Measurements from ENCODE around the gene GALNT4. TPM values are rescaled to one million over a fixed set of nuclear protein-coding genes. Genes with fewer than 3 reads are reported as not detected.

GALNT4 gene
- total RNA-seq, 1 donor from 2014 or later: 2.6 TPM

DNA sequence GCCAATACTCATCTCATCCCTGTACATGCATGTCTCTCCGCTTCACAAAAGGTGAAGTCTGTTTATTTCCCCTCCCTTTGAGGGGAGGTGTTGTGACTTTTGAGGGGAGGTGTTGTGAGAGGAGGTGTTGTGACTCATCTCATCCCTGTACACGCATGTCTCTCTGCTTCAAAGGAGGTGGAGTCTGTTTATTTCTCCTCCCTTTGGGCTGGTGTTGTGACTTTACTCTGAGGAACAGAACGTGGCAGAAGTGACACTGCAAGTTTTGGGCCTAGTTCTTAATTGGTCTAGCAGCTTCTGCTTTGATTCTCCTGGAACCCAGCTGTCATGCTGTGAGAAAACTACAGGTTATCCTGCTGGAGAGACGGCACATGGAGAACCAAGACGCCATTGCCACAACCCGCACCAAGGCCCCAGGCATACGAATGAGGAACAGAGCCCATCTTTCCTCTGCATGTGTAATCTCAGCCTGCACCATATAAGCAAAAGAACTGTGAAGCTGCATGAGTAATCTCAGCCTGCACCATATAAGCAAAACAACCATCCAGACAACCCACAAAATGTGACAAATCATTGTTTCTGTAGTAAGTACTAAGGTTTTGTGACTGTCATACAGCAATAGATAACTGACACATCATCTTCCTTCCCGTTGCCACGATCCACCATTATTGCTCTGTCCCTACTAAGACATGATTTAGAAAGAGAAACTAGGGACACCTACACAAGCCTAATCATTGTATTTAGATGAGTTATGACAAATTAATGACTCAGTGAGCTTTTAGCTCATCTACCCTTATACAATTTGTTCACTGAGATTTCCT lies 30.0 kb downstream of the GALNT4 start:
- DNase-seq (ENCODE audit: low read depth): no peak

GRCh38 chr12:89493670-89494302 lies 30.8 kb downstream of the GALNT4 start:
- no peak for DNase-seq (ENCODE audit: low read depth)

- DNase-seq (ENCODE audit: low read depth): no peak
These were observed 31.7 kb downstream of the GALNT4 start for GRCh38 chr12:89492883-89493282.

GRCh38 chr12:89490922-89491321 lies 33.7 kb downstream of the GALNT4 start:
- DNase-seq (ENCODE audit: low read depth): no peak

- no peak for DNase-seq (ENCODE audit: low read depth)
These were observed 38.3 kb downstream of the GALNT4 start for GRCh38 chr12:89486264-89486663.

DNA sequence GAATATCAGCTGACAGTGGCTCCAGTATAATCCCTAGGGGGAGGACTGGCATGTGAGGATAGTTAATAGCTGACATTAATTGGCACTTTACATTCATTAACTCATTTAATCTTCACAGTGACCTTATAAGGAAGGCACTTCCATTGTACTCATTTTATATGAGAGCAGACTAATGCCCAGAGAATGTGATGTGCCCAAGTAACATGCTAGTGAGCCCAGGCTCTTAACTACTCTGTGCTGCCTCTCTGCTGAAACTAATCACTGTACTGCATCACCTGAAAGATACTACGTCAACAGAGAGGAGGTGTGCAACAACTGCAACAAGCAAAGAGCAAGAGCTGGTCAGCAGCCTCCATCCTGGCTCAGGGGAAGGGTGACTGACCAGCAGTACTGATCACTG lies 40.1 kb downstream of the GALNT4 start:
- no peak for DNase-seq (ENCODE audit: low read depth)

GRCh38 chr12:89481213-89481914 lies 43.2 kb downstream of the GALNT4 start:
- DNase-seq (ENCODE audit: low read depth): no peak

GRCh38 chr12:89479982-89480381 lies 44.6 kb downstream of the GALNT4 start:
- no peak for DNase-seq (ENCODE audit: low read depth)

GRCh38 chr12:89477633-89478279 lies 46.8 kb downstream of the GALNT4 start:
- DNase-seq (ENCODE audit: low read depth): no peak

DNA sequence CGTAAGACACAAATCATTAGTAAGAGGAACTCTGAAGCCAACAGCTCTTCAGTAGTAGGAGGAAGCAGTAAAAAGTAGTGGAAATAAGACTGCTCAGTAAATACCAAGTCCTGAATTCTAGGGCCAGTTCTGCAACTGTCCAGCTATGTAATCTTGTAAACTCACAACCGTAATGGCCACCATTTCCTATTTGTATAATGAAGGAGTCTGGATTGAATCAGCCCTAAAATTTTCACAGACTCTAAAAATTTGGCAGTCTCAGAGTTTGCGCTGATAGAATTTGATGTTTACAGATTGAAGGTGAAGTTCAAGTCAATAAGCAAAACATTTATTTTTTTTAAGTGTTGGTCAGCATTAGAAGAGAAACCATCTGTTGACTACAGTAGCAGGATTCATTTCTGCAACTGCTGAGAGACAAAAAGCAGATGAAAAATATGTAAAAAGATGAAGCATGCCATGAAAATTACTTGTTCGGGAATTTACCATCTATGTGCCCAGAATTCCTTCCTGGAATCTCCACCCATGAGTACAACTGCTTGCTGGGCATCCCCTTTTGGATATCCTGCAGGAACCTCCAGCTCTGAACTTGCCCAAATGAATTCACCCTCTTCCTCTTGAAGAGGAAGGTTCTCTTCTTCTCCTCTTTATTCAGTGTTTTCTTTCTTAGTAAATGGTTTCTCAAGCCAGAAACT lies 47.5 kb downstream of the GALNT4 start:
- no peak for DNase-seq (ENCODE audit: low read depth)

- DNase-seq (ENCODE audit: low read depth): no peak
These were observed 48.4 kb downstream of the GALNT4 start for GRCh38 chr12:89476232-89476631.

DNA sequence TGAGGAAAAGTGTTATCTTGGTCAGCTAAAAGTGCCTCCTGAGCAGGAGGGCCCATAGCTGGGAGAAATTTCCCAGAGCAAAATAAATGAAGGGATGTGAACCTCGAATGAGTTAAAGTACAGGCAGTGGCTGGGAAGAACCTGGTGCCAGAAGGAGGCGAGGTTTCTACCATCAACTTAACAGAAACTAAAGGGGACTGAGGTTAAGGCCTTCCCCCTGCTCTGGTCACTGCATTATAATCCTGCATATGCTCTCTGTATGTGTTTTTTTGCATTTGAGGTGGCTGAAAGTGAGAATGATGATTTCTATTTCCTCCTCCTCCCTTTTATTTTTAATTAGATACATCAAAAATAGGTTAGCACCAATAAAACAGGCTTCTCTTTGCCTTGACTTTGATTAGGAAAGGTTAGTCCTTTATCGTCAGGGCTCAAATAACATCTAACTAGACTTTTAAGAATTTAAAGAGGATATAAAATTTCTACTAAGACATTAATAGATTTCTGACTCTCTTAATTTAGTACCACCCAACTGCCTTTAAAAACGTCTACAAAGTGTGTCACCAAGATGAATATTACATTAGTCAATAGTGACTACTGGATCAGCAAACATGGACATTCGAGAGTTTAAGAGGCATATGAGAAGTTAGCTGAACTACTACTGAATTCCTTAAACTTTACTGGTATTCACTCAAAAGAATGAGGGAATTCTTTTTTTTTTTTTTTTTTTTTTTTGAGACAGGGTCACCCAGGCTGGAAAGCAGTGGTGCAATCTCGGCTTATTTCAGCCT lies 49.2 kb downstream of the GALNT4 start:
- DNase-seq (ENCODE audit: low read depth): no peak

GRCh38 chr12:89474615-89475014 lies 50.0 kb downstream of the GALNT4 start:
- DNase-seq (ENCODE audit: low read depth): no peak

Other genes with a start within 250 kb of the GALNT4 start
- gene DUSP6, start 172.3 kb downstream of the GALNT4 start, total RNA-seq: 15.7 and 19.9 TPM in 2 replicates
- 7.7 and 9.9 TPM in 2 replicates for gene POC1B, start 1.3 kb upstream of the GALNT4 start, total RNA-seq
- gene ATP2B1, start 184.0 kb upstream of the GALNT4 start, total RNA-seq: 232 and 354 TPM in 2 replicates